GM15510 (cell line): Measurements from ENCODE around the gene KRTAP17-1.
"Not testable (repeated sequence)": the region's sequence is repeated elsewhere in the genome, so short reads cannot be mapped to it uniquely, and the experiment has no call there.

ENCODE experiments used
- POLR2A ChIP-seq: IDR thresholded peaks from 3 replicates; pipeline ENCODE4 v1.6.1; 2011; ENCODE audit warnings: borderline replicate concordance; ENCODE audit not compliant: insufficient read length; ENCODE audit errors: extremely low read depth

The KRTAP17-1 gene

DNA sequence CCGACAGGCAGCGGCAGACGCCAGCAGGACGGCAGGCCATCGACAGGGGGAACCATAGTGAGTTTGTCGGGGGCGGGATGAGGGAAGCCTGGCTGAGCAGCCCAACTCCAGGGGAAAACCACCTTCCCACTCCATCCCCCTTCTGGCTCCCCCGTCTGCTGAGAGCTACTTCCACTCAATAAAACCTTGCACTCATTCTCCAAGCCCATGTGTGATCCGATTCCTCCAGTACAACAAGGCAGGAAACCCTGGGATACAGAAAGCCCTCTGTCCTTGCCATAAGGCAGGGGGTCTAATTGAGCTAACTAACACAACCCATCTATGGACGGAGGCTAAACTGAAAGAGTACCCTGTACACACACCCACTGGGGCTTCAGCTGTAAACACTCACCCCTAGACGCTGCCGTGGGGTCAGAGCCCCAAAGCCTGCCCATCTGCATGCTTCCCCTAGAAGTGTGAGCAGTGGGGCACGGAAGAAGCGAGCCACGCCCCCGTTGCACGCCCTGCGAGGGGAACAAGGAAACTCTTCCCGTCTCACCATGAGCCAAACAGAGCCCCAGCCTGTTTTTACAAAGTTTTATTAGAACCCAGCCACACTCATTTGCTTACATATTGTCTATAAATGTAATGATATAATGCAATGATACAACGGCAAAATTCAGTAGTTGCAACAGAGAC, 16.9 kb downstream of the KRTAP17-1 start:
- no peak for TF ChIP-seq POLR2A

DNA sequence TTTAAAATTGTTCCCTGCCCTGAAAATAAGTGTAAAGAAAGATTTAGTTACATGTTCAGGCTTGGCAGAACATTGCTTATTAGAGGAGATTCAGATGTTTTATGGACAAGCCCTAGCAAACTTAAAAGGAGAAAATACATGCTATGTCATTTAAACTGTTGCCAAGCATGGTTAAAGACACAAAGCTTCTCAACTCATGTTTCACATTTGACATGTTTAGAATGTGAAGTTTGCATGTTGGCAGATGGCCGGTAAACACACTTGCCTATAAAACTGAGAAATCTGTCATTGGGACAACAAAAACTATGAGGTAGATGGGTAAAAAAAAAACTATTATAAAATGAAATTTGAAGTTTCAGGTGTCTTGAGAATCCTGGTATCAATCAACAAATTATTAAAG, 18.7 kb downstream of the KRTAP17-1 start:
- no peak for TF ChIP-seq POLR2A

GRCh38 chr17:41294016-41294415, 21.5 kb downstream of the KRTAP17-1 start:
- no peak for TF ChIP-seq POLR2A

DNA sequence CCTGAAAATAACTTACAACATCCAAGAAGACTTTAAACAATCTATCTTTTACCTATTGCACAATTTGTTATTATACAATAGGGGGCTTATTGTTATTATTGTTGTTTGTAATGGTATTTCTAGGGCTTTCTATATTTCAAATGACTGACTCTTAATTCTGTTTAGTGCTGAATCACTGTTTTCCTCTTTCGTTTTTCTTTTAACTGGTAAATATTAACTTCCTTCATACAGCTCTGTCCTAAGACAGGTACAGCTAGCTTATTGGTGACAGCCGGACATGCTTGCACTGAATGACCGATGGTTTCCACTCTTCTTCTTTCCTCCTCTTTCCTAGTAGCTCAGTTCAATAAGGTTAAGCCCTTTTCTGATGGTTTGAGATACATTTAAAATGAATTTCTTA, 28.5 kb downstream of the KRTAP17-1 start:
- TF ChIP-seq POLR2A: no peak

DNA sequence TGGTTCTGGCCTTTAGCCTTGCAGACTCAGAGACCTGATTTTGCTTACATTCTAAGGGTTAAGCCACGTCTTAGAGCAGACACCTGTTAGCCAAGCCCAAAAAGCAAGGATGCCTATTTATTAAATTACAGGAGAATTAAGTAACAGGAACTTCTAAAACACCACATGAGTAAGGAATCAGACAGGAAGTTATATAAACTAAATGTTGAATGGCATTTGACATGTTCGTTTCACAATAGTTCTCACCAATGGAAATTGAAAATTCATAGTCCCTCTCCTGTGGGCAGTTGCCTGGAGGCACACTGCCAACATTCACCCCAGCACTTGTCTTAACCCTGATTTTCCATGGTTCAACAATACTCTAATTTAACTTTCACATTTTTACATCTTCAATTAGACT, 31.0 kb downstream of the KRTAP17-1 start:
- no peak for TF ChIP-seq POLR2A

DNA sequence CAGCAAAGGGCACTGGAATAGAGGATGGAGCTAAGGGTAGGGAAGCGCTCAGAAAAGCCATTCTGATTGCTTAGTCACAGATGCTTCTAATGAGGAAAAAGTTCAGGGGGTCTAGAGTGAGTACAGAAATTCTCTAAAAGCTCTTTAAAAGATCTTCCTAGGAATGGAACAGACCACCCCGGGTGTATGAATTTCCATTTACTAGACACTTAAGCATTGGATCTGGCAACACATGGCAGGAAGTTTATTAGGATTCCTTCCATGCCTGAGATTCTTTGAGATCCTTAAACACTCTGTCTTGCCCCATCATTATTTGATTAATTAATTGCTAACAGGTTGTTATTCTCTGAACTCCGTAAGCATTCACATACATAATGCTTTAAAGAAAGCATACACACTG, 31.5 kb downstream of the KRTAP17-1 start:
- no peak for TF ChIP-seq POLR2A

DNA sequence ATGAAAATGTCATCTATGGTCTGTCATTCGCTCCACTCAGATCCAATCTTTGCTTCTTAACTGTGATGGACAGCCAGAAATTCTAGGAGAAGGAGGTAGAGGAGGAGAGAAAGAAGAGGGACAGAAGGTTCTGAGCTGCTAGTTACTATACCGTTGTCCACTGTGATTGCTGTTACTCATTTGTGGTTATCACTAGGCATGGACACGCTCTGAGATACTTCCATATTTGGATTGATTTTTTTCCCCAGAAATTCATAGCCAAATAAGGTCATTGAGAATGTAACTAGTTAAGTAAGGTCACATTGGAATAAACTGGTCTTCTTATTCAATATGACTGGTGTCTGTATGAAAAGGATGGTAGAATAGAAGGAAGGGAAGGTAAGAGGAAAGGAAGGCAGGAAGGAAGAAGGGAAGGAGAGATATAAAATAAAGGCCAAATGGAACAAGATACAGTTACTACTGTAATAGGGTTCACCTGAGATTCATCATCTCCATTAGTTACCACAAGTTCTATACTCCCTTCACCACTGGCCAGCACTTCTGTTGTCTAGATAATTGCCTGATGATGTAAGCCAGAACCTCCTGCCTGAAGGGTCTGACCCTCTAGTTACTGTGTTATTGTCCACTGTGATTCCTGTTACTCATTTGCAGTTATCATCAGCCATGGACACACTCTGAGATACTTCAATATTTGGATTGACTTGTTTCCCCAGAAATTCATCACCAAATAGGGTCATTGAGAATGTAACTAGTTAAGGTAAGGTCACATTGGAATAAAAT, 37.1 kb downstream of the KRTAP17-1 start:
- TF ChIP-seq POLR2A: no peak

GRCh38 chr17:41275648-41276190, 39.8 kb downstream of the KRTAP17-1 start, which contains the start of gene KRTAP9-7:
Gene KRTAP9-7, plus strand, starts transcription at chr17:41275698. Its CDS starts 0 bp downstream, at chr17:41275698.
- TF ChIP-seq POLR2A: not testable (repeated sequence)

- no peak for TF ChIP-seq POLR2A
Measured at GRCh38 chr17:41271858-41272257, 43.7 kb downstream of the KRTAP17-1 start.

DNA sequence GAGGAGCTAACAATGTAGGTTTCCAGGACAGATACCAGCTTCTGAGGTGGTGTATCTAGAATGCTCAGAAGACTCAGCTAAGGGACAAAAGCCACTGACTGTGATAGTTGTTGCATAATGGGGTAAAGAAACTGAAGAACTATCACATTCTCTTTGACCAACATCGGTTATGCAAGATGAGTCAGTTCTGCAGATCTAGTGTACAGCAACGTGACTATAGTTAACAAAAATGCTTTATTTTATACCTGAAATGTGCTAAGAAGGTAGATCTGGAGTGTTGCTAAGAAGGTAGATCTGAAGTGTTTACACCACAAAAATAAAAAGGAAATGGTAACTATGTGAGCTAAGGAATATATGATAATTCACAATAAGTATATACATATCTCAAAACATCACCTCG, 47.8 kb downstream of the KRTAP17-1 start:
- TF ChIP-seq POLR2A: no peak

- TF ChIP-seq POLR2A: no peak
Measured at GRCh38 chr17:41265078-41265477, 50.4 kb downstream of the KRTAP17-1 start, which contains the start of gene KRTAP9-6. Gene KRTAP9-6, plus strand, starts transcription at chr17:41265378. Its CDS starts 0 bp downstream, at chr17:41265378.
